IMR-90 (cell line): ENCODE data around the gene GGACT. TPM values are rescaled to one million over a fixed set of nuclear protein-coding genes. Genes with fewer than 3 reads are reported as not detected.

Experiments used
- ATAC-seq: fragments of 200-7000 bp; cut with Tn5 transposase; 2 replicates; pipeline ENCODE4 v1.9.1; 2020; ENCODE audit warnings: low read depth, mild to moderate bottlenecking, moderate library complexity
- BruUV-seq: library from RNA; stranded (reverse); fragments of 400-500 nt; replicated peaks from 2 replicates; lab custom pipeline; 2021; lab: Mats Ljungman, UMichigan
- CTCF ChIA-PET: fragments of 300-600 bp; formaldehyde crosslinking; extraction: SDS; loops from one replicate; lab custom pipeline; 2021; ENCODE audit warnings: antibody characterized with exemption; lab: Yijun Ruan, JAX
- POLR2A ChIA-PET: fragments of 300-600 bp; sonication (Branson Sonifier 250); formaldehyde crosslinking; loops from one replicate; lab custom pipeline; 2022; ENCODE audit warnings: antibody characterized with exemption; ENCODE audit not compliant: unreplicated experiment; lab: Charles Lee
- DNase-seq: peaks from one replicate; pipeline ENCODE4 v3.0.0; 2013
- H2AFZ ChIP-seq: replicated peaks from 2 replicates; pipeline ENCODE3; 2013; ENCODE audit warnings: low read length, mild to moderate bottlenecking; ENCODE audit not compliant: poor library complexity
- H2AK5ac ChIP-seq: 2 replicates; pipeline ENCODE4 v1.6.1; 2013; ENCODE audit warnings: low read depth, low read length, inconsistent platforms
- H2AK9ac ChIP-seq: replicated peaks from 2 replicates; pipeline ENCODE3; 2013; ENCODE audit warnings: mild to moderate bottlenecking, low read depth, low read length, moderate library complexity; ENCODE audit not compliant: poor library complexity
- H2BK120ac ChIP-seq: 2 replicates; pipeline ENCODE4 v1.6.1; 2013; ENCODE audit warnings: low read depth, low read length, inconsistent platforms
- H2BK15ac ChIP-seq: 3 replicates; pipeline ENCODE4 v1.6.1; 2013; ENCODE audit warnings: low read depth, low read length, inconsistent platforms
- H2BK20ac ChIP-seq: 2 replicates; pipeline ENCODE4 v1.6.1; 2013; ENCODE audit warnings: low read depth, mild to moderate bottlenecking, inconsistent platforms, low read length, moderate library complexity
- H2BK5ac ChIP-seq: 2 replicates; pipeline ENCODE4 v1.6.1; 2013; ENCODE audit warnings: mild to moderate bottlenecking, low read depth, low read length, inconsistent platforms; ENCODE audit not compliant: poor library complexity, severe bottlenecking
- H3K14ac ChIP-seq: replicated peaks from 2 replicates; pipeline ENCODE4 v1.6.1; 2013; ENCODE audit warnings: low read depth, low read length, inconsistent platforms
- H3K18ac ChIP-seq: 2 replicates; pipeline ENCODE4 v1.6.1; 2013; ENCODE audit warnings: low read depth, low read length, control low read depth
- H3K23ac ChIP-seq: 2 replicates; pipeline ENCODE4 v1.6.1; 2013; ENCODE audit warnings: low read depth, low read length, inconsistent platforms
- H3K27ac ChIP-seq: 2 replicates; pipeline ENCODE4 v1.5.1; 2013; ENCODE audit warnings: mild to moderate bottlenecking, control low read depth, low read length; ENCODE audit not compliant: insufficient read depth
- H3K27me3 ChIP-seq: 2 replicates; pipeline ENCODE4 v1.6.1; 2013; ENCODE audit warnings: low read length; ENCODE audit not compliant: control insufficient read depth, insufficient read depth
- H3K36me3 ChIP-seq: 2 replicates; pipeline ENCODE4 v1.6.1; 2013; ENCODE audit warnings: low read length, mixed read lengths; ENCODE audit not compliant: control insufficient read depth, insufficient read depth
- H3K4ac ChIP-seq: 2 replicates; pipeline ENCODE4 v1.6.1; 2013; ENCODE audit warnings: low read depth, low read length, inconsistent platforms
- H3K4me1 ChIP-seq: 2 replicates; pipeline ENCODE4 v1.6.1; 2013; ENCODE audit warnings: low read length, mixed read lengths; ENCODE audit not compliant: control insufficient read depth, insufficient read depth
- H3K4me2 ChIP-seq: 2 replicates; pipeline ENCODE4 v1.6.1; 2013; ENCODE audit warnings: low read depth, mild to moderate bottlenecking, control low read depth, low read length, moderate library complexity
- H3K4me3 ChIP-seq: 2 replicates; pipeline ENCODE4 v1.5.1; 2013; ENCODE audit warnings: low read depth, mild to moderate bottlenecking, control low read depth, low read length, moderate library complexity; ENCODE audit not compliant: insufficient read depth
- H3K56ac ChIP-seq: 2 replicates; pipeline ENCODE4 v1.6.1; 2013; ENCODE audit warnings: low read length, inconsistent platforms; ENCODE audit not compliant: insufficient read depth; ENCODE audit errors: extremely low read depth
- H3K79me1 ChIP-seq, 2 experiments: 2 replicates each; pipeline ENCODE4 v1.6.1; 2013; ENCODE audit warnings: low read length in 2 of 2, inconsistent platforms in 1 of 2, low read depth in 1 of 2
- H3K9ac ChIP-seq: 2 replicates; pipeline ENCODE4 v1.6.1; 2013; ENCODE audit warnings: low read depth, low read length, control low read depth
- H3K9me1 ChIP-seq: 2 replicates; pipeline ENCODE4 v1.6.1; 2013; ENCODE audit warnings: low read length, inconsistent platforms; ENCODE audit not compliant: insufficient read depth
- H3K9me3 ChIP-seq: 2 replicates; pipeline ENCODE4 v1.6.1; 2013; ENCODE audit warnings: low read length; ENCODE audit not compliant: control insufficient read depth, insufficient read depth
- H4K20me1 ChIP-seq: 2 replicates; pipeline ENCODE4 v1.6.1; 2013; ENCODE audit warnings: low read length, inconsistent platforms; ENCODE audit not compliant: insufficient read depth
- H4K5ac ChIP-seq: 2 replicates; pipeline ENCODE4 v1.6.1; 2013; ENCODE audit warnings: mild to moderate bottlenecking, low read depth, low read length, control low read depth
- H4K8ac ChIP-seq, 2 experiments: 2 replicates each; pipeline ENCODE4 v1.6.1; 2013; ENCODE audit warnings: low read depth in 2 of 2, low read length in 2 of 2, control low read depth in 1 of 2, inconsistent platforms in 1 of 2
- H4K91ac ChIP-seq: 2 replicates; pipeline ENCODE4 v1.6.1; 2013; ENCODE audit warnings: low read depth, low read length, inconsistent platforms; ENCODE audit not compliant: insufficient read depth
- CEBPB ChIP-seq: IDR thresholded peaks from 2 replicates; pipeline ENCODE4 v1.6.1; 2012; ENCODE audit warnings: low read depth, low read length, improper control_type of control experiment
- FOS ChIP-seq: fragments of 150-350 bp; IDR thresholded peaks from 2 replicates; pipeline ENCODE4 v1.6.1; 2016; ENCODE audit warnings: low read depth, low read length
- MAFK ChIP-seq: IDR thresholded peaks from 2 replicates; pipeline ENCODE4 v1.6.1; 2012; ENCODE audit warnings: low read depth, low read length, improper control_type of control experiment
- WGBS, 2 experiments: methylation state at CpG; one replicate each; pipeline versions ENCODE4 v1.1.5 to v1.1.7; 2013; ENCODE audit warnings: missing lambda C conversion rate in 2 of 2; ENCODE audit not compliant: insufficient read length in 1 of 2; ENCODE audit errors: extremely low coverage in 2 of 2; 5-methylcytosine and 5-hydroxymethylcytosine counted together
- dilution Hi-C: fragments of 300-500 bp; cut with HindIII; formaldehyde crosslinking; loops from one replicate; pipeline ENCODE4 v1.14.3; 2018; ENCODE audit warnings: low sequenced_read_pairs; ENCODE audit not compliant: unreplicated experiment
- in situ Hi-C: fragments of 300-500 bp; cut with MboI; formaldehyde crosslinking; loops from 3 replicates; pipeline ENCODE4 v1.14.3; 2019; ENCODE audit warnings: low sequenced_read_pairs, inconsistent platforms, mixed read lengths
- intact Hi-C: fragments of 100-400 bp; cut with micrococcal nuclease; formaldehyde crosslinking; loops from 2 replicates; pipeline ENCODE4 v1.10.0; 2022
- polyA plus RNA-seq, 3 experiments: library from polyadenylated mRNA; depleted of rRNA; stranded (reverse); fragments of >200 nt; gene quantifications; 2 replicates each; pipeline ENCODE4 v1.2.3, GENCODE V29; 2012; ENCODE audit warnings: low replicate concordance in 1 of 3
- total RNA-seq: library from RNA; depleted of rRNA; stranded (reverse); fragments of >200 nt; gene quantifications from 2 replicates; pipeline ENCODE4 v1.2.3, GENCODE V29; 2012
- TF ChIP-seq, protein P1 (sequence below): fragments of 150-350 bp; IDR thresholded peaks from 2 replicates; pipeline ENCODE4 v1.6.1; 2016; ENCODE audit warnings: low read depth, mild to moderate bottlenecking, low read length, moderate library complexity, borderline replicate concordance

The GGACT gene
- total and polyA plus RNA-seq, 2 of the 4 experiments (the other 2 are of a cell fraction) = 2.0 to 2.6 TPM

DNA sequence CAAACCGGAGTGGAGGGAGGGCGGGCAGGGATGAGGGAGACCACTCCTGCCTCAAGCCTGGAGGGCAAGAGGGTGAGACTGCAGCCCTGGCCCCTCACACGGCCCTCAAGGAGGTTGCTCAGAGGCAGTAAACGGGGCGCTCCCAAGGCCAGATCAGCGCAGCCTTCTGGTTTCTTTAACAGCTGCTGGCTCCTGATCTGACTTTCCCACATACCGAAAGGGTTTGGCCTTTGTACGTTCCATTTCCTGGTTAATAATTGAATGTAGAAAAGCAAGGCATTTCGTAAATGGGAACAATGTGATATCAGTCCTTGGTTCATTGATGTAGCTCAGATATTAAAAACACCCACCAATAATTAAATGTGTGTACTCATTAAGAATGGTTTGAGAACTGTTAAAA lies 71.5 kb downstream of the GGACT start:
- Histone ChIP-seq H3K36me3 (peaks cover 2% of the 10 kb centered on the region; the same call in 1 of the 2 replicates), H3K18ac (no peak overlapping the region), H2BK5ac (no peak overlapping the region), H3K79me1 (no peaks in the 10 kb centered on the region), H2BK120ac (no peak overlapping the region), H3K4ac (no peak overlapping the region), H4K5ac (no peak overlapping the region), H3K4me1 (no peaks in the 10 kb centered on the region; the same call in 1 of the 2 replicates), H4K20me1 (no peaks in the 10 kb centered on the region), H2AK9ac (no peak overlapping the region), H4K91ac (no peak overlapping the region), H2BK20ac (no peak overlapping the region), H3K27ac (no peak overlapping the region), H3K56ac (no peak overlapping the region), H4K8ac (no peak overlapping the region), H3K9me3 (no peaks in the 10 kb centered on the region), H3K4me2 (no peak overlapping the region), H3K9ac (no peak overlapping the region), H3K27me3 (no peaks in the 10 kb centered on the region), H3K14ac (no peak overlapping the region), H3K23ac (no peak overlapping the region), H2BK15ac (no peak overlapping the region), H2AK5ac (no peak overlapping the region), H3K4me3 (no peak overlapping the region), H2AFZ (no peak overlapping the region), H3K9me1 (no peaks in the 10 kb centered on the region; the same call in 1 of the 2 replicates)
- in situ Hi-C loops = loop anchor here (10.0 kb wide), 1 partner anchor 862 kb away; no protein-coding TSS in a partner anchor
- no peak for DNase-seq
- WGBS, 2 experiments = 100% methylated on average over 1 of the region's 9 CpGs; no CpG with 5 or more reads in 1 of the 2 experiments
- intact Hi-C loops = loop anchor here (5.0 to 10.0 kb wide), 4 partner anchors 172 to 845 kb away; partner anchors contain the start of gene ZIC5
- ChIA-PET POLR2A (no interaction called here), CTCF (interaction anchor here (0.6 kb wide), 2 partner anchors 26 to 42 kb away, joined by 3 read pairs; no protein-coding TSS in a partner anchor)
- BruUV-seq = no TSS peak
- dilution Hi-C loops = no loop called here
- TF ChIP-seq FOS (no peak), MAFK (no peak), CEBPB (no peak)
- TF ChIP-seq, protein P1, sequence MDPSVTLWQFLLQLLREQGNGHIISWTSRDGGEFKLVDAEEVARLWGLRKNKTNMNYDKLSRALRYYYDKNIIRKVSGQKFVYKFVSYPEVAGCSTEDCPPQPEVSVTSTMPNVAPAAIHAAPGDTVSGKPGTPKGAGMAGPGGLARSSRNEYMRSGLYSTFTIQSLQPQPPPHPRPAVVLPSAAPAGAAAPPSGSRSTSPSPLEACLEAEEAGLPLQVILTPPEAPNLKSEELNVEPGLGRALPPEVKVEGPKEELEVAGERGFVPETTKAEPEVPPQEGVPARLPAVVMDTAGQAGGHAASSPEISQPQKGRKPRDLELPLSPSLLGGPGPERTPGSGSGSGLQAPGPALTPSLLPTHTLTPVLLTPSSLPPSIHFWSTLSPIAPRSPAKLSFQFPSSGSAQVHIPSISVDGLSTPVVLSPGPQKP = no peak
- ATAC-seq = no peak
